Measurements from ENCODE around the gene SAGE1. TPM values are rescaled to one million over a fixed set of nuclear protein-coding genes. Genes with fewer than 3 reads are reported as not detected.

Gene SAGE1
- not detected in 2 replicates for total RNA-seq

DNA sequence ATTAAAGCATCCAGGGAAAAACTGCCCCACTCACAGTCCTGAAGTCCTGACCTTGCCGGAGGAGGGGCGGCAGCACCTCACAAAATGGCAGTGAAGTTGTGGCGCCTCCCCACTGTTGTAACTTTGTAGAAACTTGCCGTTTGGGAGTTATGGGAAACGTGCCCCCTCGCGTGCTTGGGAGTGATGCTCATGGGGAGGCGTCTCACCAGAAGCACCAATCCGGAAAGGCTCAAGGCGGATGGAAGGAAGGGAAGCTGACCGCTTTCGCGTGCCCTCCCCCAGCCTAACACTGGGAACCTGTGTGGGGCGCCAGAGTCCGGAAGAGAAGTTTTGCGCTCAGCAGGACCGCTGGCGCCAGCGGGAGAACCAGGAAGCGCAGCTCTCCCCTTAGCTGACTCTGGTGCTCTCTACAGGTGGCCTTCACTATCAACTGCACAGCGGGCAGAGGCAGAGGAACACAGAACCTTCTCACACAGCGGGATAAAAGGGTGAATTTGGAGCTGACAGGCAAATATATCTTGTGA lies at the start of gene SAGE1, which contains the start of gene CT45A10:
SAGE1 (plus strand) TSS at position 423 of the 524 bp plus-strand sequence. CDS start 2,527 bp downstream, outside the sequence.
CT45A10 (minus strand) TSS at position 151 of the 524 bp plus-strand sequence. CDS start 8,100 bp downstream, outside the sequence.

GRCh38 chrX:135854438-135854837 lies 39.1 kb upstream of the SAGE1 start, which contains the start of gene CT45A8:
Gene CT45A8, minus strand, starts transcription at chrX:135854538. Its CDS starts 3,755 bp downstream, at chrX:135850783.

GRCh38 chrX:135871712-135872111 lies 21.8 kb upstream of the SAGE1 start, which contains the start of gene CT45A9:
Gene CT45A9, minus strand, starts transcription at chrX:135871812. Its CDS starts 3,751 bp downstream, at chrX:135868061.

Other genes with a start within 250 kb of the SAGE1 start
- gene CT45A1, start 180.1 kb upstream of the SAGE1 start, total RNA-seq = not detected in 2 replicates
- gene CT45A3, start 125.5 kb upstream of the SAGE1 start, total RNA-seq = not detected in 2 replicates
- gene CT45A5, start 108.2 kb upstream of the SAGE1 start, total RNA-seq = not detected in 2 replicates
- gene CT45A6, start 90.9 kb upstream of the SAGE1 start, total RNA-seq = not detected in 2 replicates
- gene CT45A2, start 73.7 kb upstream of the SAGE1 start, total RNA-seq = not detected in 2 replicates
- not detected in 2 replicates for gene CT45A7, start 56.4 kb upstream of the SAGE1 start, total RNA-seq
- gene CT45A8, start 39.2 kb upstream of the SAGE1 start, total RNA-seq = not detected in 2 replicates
- gene CT45A9, start 21.9 kb upstream of the SAGE1 start, total RNA-seq = not detected in 2 replicates
- gene CT45A10, start 272 bp upstream of the SAGE1 start, total RNA-seq = not detected in 2 replicates
- gene MMGT1, start 80.3 kb downstream of the SAGE1 start, total RNA-seq = 14.1 and 21.1 TPM in 2 replicates
- 16.9 and 21.9 TPM in 2 replicates for gene SLC9A6, start 91.7 kb downstream of the SAGE1 start, total RNA-seq

Data from placental epithelial cell (primary cell).